NB4 (cell line): Measurements from ENCODE around the gene TDRD10.
A peak's percentile ranks its signal among the peaks of the same experiment; 100 is the strongest.

Experiments used
- DNase-seq: peaks from one replicate; pipeline ENCODE4 v3.0.0; 2010; ENCODE audit warnings: low read depth
- H3K4me3 ChIP-seq: one replicate; pipeline ENCODE4 v1.5.1; 2011; ENCODE audit warnings: mild to moderate bottlenecking, low read depth, low read length, moderate library complexity
- CTCF ChIP-seq: IDR thresholded peaks from one replicate; pipeline ENCODE4 v1.5.1; 2012; ENCODE audit warnings: low read depth, low read length
- MAX ChIP-seq: IDR thresholded peaks from 2 replicates; pipeline ENCODE4 v1.6.1; 2011; ENCODE audit warnings: low read depth, low read length
- MYC ChIP-seq: IDR thresholded peaks from 2 replicates; pipeline ENCODE4 v1.6.1; 2011; ENCODE audit warnings: low read depth, low read length
- POLR2A ChIP-seq: IDR thresholded peaks from 2 replicates; pipeline ENCODE4 v1.6.1; 2011; ENCODE audit warnings: mild to moderate bottlenecking; ENCODE audit not compliant: insufficient read length; ENCODE audit errors: extremely low read depth

TDRD10 gene

GRCh38 chr1:154492115-154492514 lies 9.9 kb upstream of the TDRD10 start:
- no peak for DNase-seq
- TF ChIP-seq MYC = no peak
- no peak for TF ChIP-seq MAX
- no peak for TF ChIP-seq CTCF
- no peak for TF ChIP-seq POLR2A

GRCh38 chr1:154493276-154493675 lies 8.7 kb upstream of the TDRD10 start:
- peak; percentile 56 for DNase-seq
- TF ChIP-seq CTCF (no peak), MYC (no peak), POLR2A (no peak), MAX (no peak)
- no peak overlapping the region for H3K4me3 ChIP-seq

More at GRCh38 chr1:154492115-154492514, 9.9 kb upstream of the TDRD10 start:
- no peak overlapping the region for H3K4me3 ChIP-seq

- no peak for TF ChIP-seq MYC
- TF ChIP-seq POLR2A = no peak
- no peak for TF ChIP-seq MAX
- no peak for TF ChIP-seq CTCF
- no peak overlapping the region for H3K4me3 ChIP-seq
- DNase-seq = no peak
Observed at GRCh38 chr1:154495496-154496273, 6.3 kb upstream of the TDRD10 start.

GRCh38 chr1:154496383-154496782 lies 5.6 kb upstream of the TDRD10 start:
- TF ChIP-seq CTCF (no peak), MYC (no peak), POLR2A (no peak), MAX (no peak)
- DNase-seq = no peak
- H3K4me3 ChIP-seq = no peak overlapping the region

- TF ChIP-seq MYC = no peak
- no peak for TF ChIP-seq POLR2A
- TF ChIP-seq CTCF = no peak
- no peak for TF ChIP-seq MAX
- no peak for DNase-seq
- no peak overlapping the region for H3K4me3 ChIP-seq
Observed at GRCh38 chr1:154497026-154497806, 4.8 kb upstream of the TDRD10 start.
